HUES6 (cell line): Measurements from ENCODE around the gene PDHB.
A peak's percentile ranks its signal among the peaks of the same experiment; 100 is the strongest.

Experiments used
- H3K27ac ChIP-seq: 2 replicates; pipeline ENCODE4 v1.7.0; 2013; ENCODE audit warnings: low read depth, mild to moderate bottlenecking, low read length, inconsistent platforms
- H3K27me3 ChIP-seq: 2 replicates; pipeline ENCODE4 v1.6.1; 2013; ENCODE audit warnings: low read length; ENCODE audit not compliant: control insufficient read depth, insufficient read depth
- H3K36me3 ChIP-seq: 2 replicates; pipeline ENCODE4 v1.6.1; 2013; ENCODE audit warnings: low read length; ENCODE audit not compliant: control insufficient read depth, insufficient read depth
- H3K4me1 ChIP-seq: 2 replicates; pipeline ENCODE4 v1.6.1; 2013; ENCODE audit warnings: low read length; ENCODE audit not compliant: control insufficient read depth, insufficient read depth
- H3K4me3 ChIP-seq: 2 replicates; pipeline ENCODE4 v1.5.1; 2013; ENCODE audit warnings: low read depth, low read length
- H3K9ac ChIP-seq: one replicate; pipeline ENCODE4 v1.6.1; 2013; ENCODE audit warnings: mild to moderate bottlenecking, low read length
- H3K9me3 ChIP-seq: 2 replicates; pipeline ENCODE4 v1.6.1; 2013; ENCODE audit warnings: low read depth, low read length; ENCODE audit not compliant: control insufficient read depth, insufficient read depth

Gene PDHB

GRCh38 chr3:58433400-58434167 lies at the start of gene PDHB:
PDHB (minus strand) TSS chr3:58433832; CDS start chr3:58433809, 23 bp downstream.
- Histone ChIP-seq H3K9me3 (no peaks in the 10 kb centered on the region), H3K27me3 (no peaks in the 10 kb centered on the region), H3K27ac (peak within 1 kb of the TSS; percentile 96), H3K4me1 (peaks cover 37% of the 10 kb centered on the region), H3K4me3 (peak within 1 kb of the TSS; percentile 95), H3K9ac (peak within 1 kb of the TSS; percentile 97), H3K36me3 (peaks cover 37% of the 10 kb centered on the region)

- Histone ChIP-seq H3K9me3 (0 out of 2 replicates have a peak, but pooled peaks cover 2% of the 10 kb centered on the region), H3K36me3 (no peaks in the 10 kb centered on the region), H3K9ac (no peak overlapping the region), H3K27me3 (no peaks in the 10 kb centered on the region), H3K4me3 (no peak overlapping the region), H3K27ac (no peak overlapping the region), H3K4me1 (peaks cover 13% of the 10 kb centered on the region)
Measured at GRCh38 chr3:58482917-58483636, 49.4 kb upstream of the PDHB start.

- H3K9me3 ChIP-seq: 0 out of 2 replicates have a peak, but pooled peaks cover 2% of the 10 kb centered on the region
- H3K9ac ChIP-seq: no peak overlapping the region
- H3K4me3 ChIP-seq: no peak overlapping the region
- no peak overlapping the region for H3K27ac ChIP-seq
- no peaks in the 10 kb centered on the region for H3K27me3 ChIP-seq
- no peaks in the 10 kb centered on the region for H3K36me3 ChIP-seq
- H3K4me1 ChIP-seq: peaks cover 7% of the 10 kb centered on the region
Measured at GRCh38 chr3:58480309-58480708, 46.7 kb upstream of the PDHB start.

GRCh38 chr3:58478781-58479180 lies 45.1 kb upstream of the PDHB start:
- Histone ChIP-seq H3K4me1 (peaks cover 6% of the 10 kb centered on the region; the same call in 1 of the 2 replicates), H3K9me3 (0 out of 2 replicates have a peak, but pooled peaks cover 2% of the 10 kb centered on the region), H3K36me3 (no peaks in the 10 kb centered on the region), H3K4me3 (no peak overlapping the region), H3K9ac (no peak overlapping the region), H3K27ac (no peak overlapping the region), H3K27me3 (no peaks in the 10 kb centered on the region)

GRCh38 chr3:58474967-58475578 lies 41.4 kb upstream of the PDHB start:
- Histone ChIP-seq H3K4me1 (peaks cover 25% of the 10 kb centered on the region), H3K27me3 (no peaks in the 10 kb centered on the region), H3K9me3 (0 out of 2 replicates have a peak, but pooled peaks cover 2% of the 10 kb centered on the region), H3K9ac (no peak overlapping the region), H3K27ac (no peak overlapping the region), H3K4me3 (no peak overlapping the region), H3K36me3 (no peaks in the 10 kb centered on the region)

GRCh38 chr3:58474348-58474911 lies 40.8 kb upstream of the PDHB start:
- H3K36me3 ChIP-seq: no peaks in the 10 kb centered on the region
- H3K27me3 ChIP-seq: no peaks in the 10 kb centered on the region
- no peak overlapping the region for H3K27ac ChIP-seq
- peaks cover 28% of the 10 kb centered on the region for H3K4me1 ChIP-seq
- no peak overlapping the region for H3K4me3 ChIP-seq
- H3K9me3 ChIP-seq: 0 out of 2 replicates have a peak, but pooled peaks cover 2% of the 10 kb centered on the region
- no peak overlapping the region for H3K9ac ChIP-seq

GRCh38 chr3:58473275-58473674 lies 39.6 kb upstream of the PDHB start:
- Histone ChIP-seq H3K4me1 (peaks cover 28% of the 10 kb centered on the region), H3K27me3 (no peaks in the 10 kb centered on the region), H3K4me3 (no peak overlapping the region), H3K27ac (no peak overlapping the region), H3K9me3 (no peaks in the 10 kb centered on the region), H3K9ac (no peak overlapping the region), H3K36me3 (no peaks in the 10 kb centered on the region)

- Histone ChIP-seq H3K9me3 (no peaks in the 10 kb centered on the region), H3K36me3 (no peaks in the 10 kb centered on the region), H3K27me3 (no peaks in the 10 kb centered on the region), H3K27ac (no peak overlapping the region; the same call in 1 of the 2 replicates), H3K9ac (peak overlapping the region; percentile 32), H3K4me1 (peaks cover 30% of the 10 kb centered on the region), H3K4me3 (no peak overlapping the region)
Measured at GRCh38 chr3:58471025-58471887, 37.6 kb upstream of the PDHB start.

GRCh38 chr3:58470363-58471024 lies 36.9 kb upstream of the PDHB start:
- H3K9me3 ChIP-seq: no peaks in the 10 kb centered on the region
- H3K9ac ChIP-seq: peak overlapping the region; percentile 32
- no peaks in the 10 kb centered on the region for H3K27me3 ChIP-seq
- H3K36me3 ChIP-seq: no peaks in the 10 kb centered on the region
- H3K4me3 ChIP-seq: no peak overlapping the region
- H3K4me1 ChIP-seq: peaks cover 30% of the 10 kb centered on the region
- H3K27ac ChIP-seq: no peak overlapping the region

- H3K27ac ChIP-seq: no peak overlapping the region
- no peaks in the 10 kb centered on the region for H3K27me3 ChIP-seq
Measured at GRCh38 chr3:58469096-58469495, 35.5 kb upstream of the PDHB start.

More at GRCh38 chr3:58469096-58469495, 35.5 kb upstream of the PDHB start:
- Histone ChIP-seq H3K36me3 (no peaks in the 10 kb centered on the region), H3K4me3 (no peak overlapping the region), H3K9me3 (no peaks in the 10 kb centered on the region), H3K4me1 (peaks cover 24% of the 10 kb centered on the region), H3K9ac (no peak overlapping the region)
